Nephron (organoid): ENCODE data around the gene CSNK1D.

ENCODE experiments used
- H3K27ac Mint-ChIP-seq, 3 experiments: 2 replicates each; pipeline ENCODE4 v1.8.0; 2020; ENCODE audit warnings: mixed read lengths in 3 of 3, mild to moderate bottlenecking in 2 of 3, moderate library complexity in 1 of 3
- H3K27me3 Mint-ChIP-seq: 2 replicates; pipeline ENCODE4 v1.8.0; 2021; ENCODE audit warnings: low read depth, mild to moderate bottlenecking, moderate library complexity, mixed read lengths
- H3K36me3 Mint-ChIP-seq: 2 replicates; pipeline ENCODE4 v1.8.0; 2020; ENCODE audit warnings: low read depth, mixed read lengths
- H3K4me1 Mint-ChIP-seq: 2 replicates; pipeline ENCODE4 v1.8.0; 2020; ENCODE audit warnings: mixed read lengths
- H3K4me3 Mint-ChIP-seq, 3 experiments: 2 replicates each; pipeline ENCODE4 v1.8.0; 2020; ENCODE audit warnings: mild to moderate bottlenecking in 3 of 3, mixed read lengths in 3 of 3, moderate library complexity in 2 of 3
- H3K9me3 Mint-ChIP-seq: 2 replicates; pipeline ENCODE4 v1.8.0; 2020; ENCODE audit warnings: mixed read lengths
- CTCF ChIP-seq, 3 experiments: fragments of 200-600 bp; sonication (generic); IDR thresholded peaks; one replicate each; pipeline ENCODE4 v1.5.0; 2021; ENCODE audit warnings: antibody characterized with exemption in 3 of 3; ENCODE audit not compliant: unreplicated experiment in 3 of 3

The CSNK1D gene

GRCh38 chr17:82273327-82274133, at the start of gene CSNK1D:
TSS of gene CSNK1D (minus strand) at chr17:82273700. CDS start at chr17:82273381, 319 bp downstream.
- Mint-ChIP-seq H3K27ac (peak within 1 kb of the TSS; percentile 97 to 100 (median 99)), H3K4me1 (peaks cover 41% of the 10 kb centered on the region), H3K27me3 (peaks cover 7% of the 10 kb centered on the region), H3K4me3 (peak within 1 kb of the TSS; percentile 93 to 98 (median 95)), H3K36me3 (peaks cover 33% of the 10 kb centered on the region), H3K9me3 (no peaks in the 10 kb centered on the region)
- no peak for TF ChIP-seq CTCF (IDR thresholded peaks at IDR 0.05; ENCODE audit: unreplicated experiment in 3 of 3)

GRCh38 chr17:82322526-82323453, 49.3 kb upstream of the CSNK1D start:
- TF ChIP-seq CTCF (IDR thresholded peaks at IDR 0.05; ENCODE audit: unreplicated experiment in 3 of 3), result no peak
- H3K9me3 Mint-ChIP-seq, result no peaks in the 10 kb centered on the region
- peaks cover 10% of the 10 kb centered on the region for H3K4me1 Mint-ChIP-seq
- H3K27ac Mint-ChIP-seq, result no peak overlapping the region
- H3K36me3 Mint-ChIP-seq, result no peaks in the 10 kb centered on the region
- H3K4me3 Mint-ChIP-seq, result no peak overlapping the region
- H3K27me3 Mint-ChIP-seq, result peaks cover 14% of the 10 kb centered on the region

GRCh38 chr17:82321947-82322466, 48.5 kb upstream of the CSNK1D start:
- no peak for TF ChIP-seq CTCF (IDR thresholded peaks at IDR 0.05; ENCODE audit: unreplicated experiment in 3 of 3)
- H3K27me3 Mint-ChIP-seq, result peaks cover 10% of the 10 kb centered on the region
- peaks cover 5% of the 10 kb centered on the region for H3K4me1 Mint-ChIP-seq
- no peak overlapping the region for H3K4me3 Mint-ChIP-seq
- no peaks in the 10 kb centered on the region for H3K9me3 Mint-ChIP-seq
- H3K27ac Mint-ChIP-seq, result no peak overlapping the region
- H3K36me3 Mint-ChIP-seq, result no peaks in the 10 kb centered on the region

- H3K9me3 Mint-ChIP-seq, result no peaks in the 10 kb centered on the region
- H3K27ac Mint-ChIP-seq, result no peak overlapping the region
- H3K4me1 Mint-ChIP-seq, result peaks cover 5% of the 10 kb centered on the region
- TF ChIP-seq CTCF (IDR thresholded peaks at IDR 0.05; ENCODE audit: unreplicated experiment in 3 of 3), result peak; percentile 65 to 77 (median 77)
- peaks cover 17% of the 10 kb centered on the region for H3K27me3 Mint-ChIP-seq
- no peak overlapping the region for H3K4me3 Mint-ChIP-seq
- no peaks in the 10 kb centered on the region for H3K36me3 Mint-ChIP-seq
Measured at GRCh38 chr17:82320956-82321927, 47.7 kb upstream of the CSNK1D start.

- peaks cover 10% of the 10 kb centered on the region for H3K4me1 Mint-ChIP-seq
- no peaks in the 10 kb centered on the region for H3K9me3 Mint-ChIP-seq
- no peaks in the 10 kb centered on the region for H3K36me3 Mint-ChIP-seq
- H3K4me3 Mint-ChIP-seq, result no peak overlapping the region
- TF ChIP-seq CTCF (IDR thresholded peaks at IDR 0.05; ENCODE audit: unreplicated experiment in 3 of 3), result no peak
- peaks cover 18% of the 10 kb centered on the region for H3K27me3 Mint-ChIP-seq
- no peak overlapping the region for H3K27ac Mint-ChIP-seq
Measured at GRCh38 chr17:82320140-82320840, 46.8 kb upstream of the CSNK1D start.
